HTERT RPE-1 (cell line): ENCODE results near the gene LIN37.
"Not testable (repeated sequence)": the region's sequence is repeated elsewhere in the genome, so short reads cannot be mapped to it uniquely, and the experiment has no call there.

Experiments
- in situ Hi-C: fragments of 300-500 bp; cut with MboI; formaldehyde crosslinking; loops from 4 replicates; pipeline ENCODE4 v1.14.3; 2020; ENCODE audit warnings: low sequenced_read_pairs

LIN37 gene

GRCh38 chr19:35772362-35772761 lies 24.0 kb downstream of the LIN37 start:
- in situ Hi-C loops: not testable (repeated sequence)

GRCh38 chr19:35773020-35773806 lies 24.8 kb downstream of the LIN37 start:
- in situ Hi-C loops: no loop called here

GRCh38 chr19:35774274-35775045 lies 26.1 kb downstream of the LIN37 start:
- in situ Hi-C loops: no loop called here

- in situ Hi-C loops: no loop called here
Observed at GRCh38 chr19:35775046-35775297, 26.6 kb downstream of the LIN37 start.

DNA sequence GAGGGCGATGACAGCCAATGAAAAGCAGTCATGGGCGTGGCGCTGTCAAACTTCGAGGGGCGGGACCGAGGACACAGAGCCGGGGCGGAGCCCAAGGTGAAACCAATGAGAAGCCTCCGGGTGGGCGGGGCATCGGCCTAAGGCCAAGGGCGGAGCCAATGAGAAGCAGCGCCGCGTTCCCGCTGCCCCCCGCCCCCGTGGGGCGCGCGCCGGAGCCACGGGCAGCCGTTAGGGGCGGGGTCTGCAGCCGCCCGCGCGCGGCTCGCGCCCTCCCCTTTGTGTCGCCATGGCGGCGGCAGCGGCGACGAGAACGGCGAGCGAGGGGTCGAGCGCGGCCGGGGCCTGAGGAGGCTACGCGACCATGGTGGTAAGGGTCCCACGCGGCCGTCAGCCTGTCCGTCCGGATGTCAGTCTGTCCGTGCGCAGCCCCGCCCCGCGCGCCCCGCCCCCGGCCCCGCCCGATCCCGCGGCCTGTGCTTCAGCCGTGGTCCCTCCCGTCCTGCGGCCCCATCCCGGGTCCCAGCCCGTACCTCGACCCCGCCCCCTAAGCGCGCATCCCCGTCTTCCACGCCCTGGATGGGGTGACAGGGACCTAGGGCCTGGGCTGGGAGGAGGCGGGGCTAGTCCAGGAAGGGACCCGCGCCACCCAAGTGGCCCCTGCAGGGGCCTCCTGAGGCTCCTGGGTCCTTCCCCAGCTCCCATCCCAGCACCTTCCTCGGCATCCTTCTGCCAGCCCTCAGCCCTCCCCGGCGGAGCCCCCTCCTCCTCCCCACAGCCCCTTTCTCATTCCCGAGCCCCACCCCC lies 27.1 kb downstream of the LIN37 start, which contains the start of gene ARHGAP33:
TSS of gene ARHGAP33 (plus strand) at position 267 of the 804 bp plus-strand sequence. CDS start at position 362, 95 bp downstream.
- in situ Hi-C loops: no loop called here

GRCh38 chr19:35776102-35776788 lies 27.9 kb downstream of the LIN37 start:
- in situ Hi-C loops: no loop called here

GRCh38 chr19:35777086-35777841 lies 28.9 kb downstream of the LIN37 start:
- in situ Hi-C loops: no loop called here

GRCh38 chr19:35777961-35778360 lies 29.6 kb downstream of the LIN37 start:
- in situ Hi-C loops: no loop called here

GRCh38 chr19:35779033-35779432 lies 30.7 kb downstream of the LIN37 start:
- in situ Hi-C loops: no loop called here

- in situ Hi-C loops: no loop called here
Observed at GRCh38 chr19:35780058-35780457, 31.7 kb downstream of the LIN37 start.

DNA sequence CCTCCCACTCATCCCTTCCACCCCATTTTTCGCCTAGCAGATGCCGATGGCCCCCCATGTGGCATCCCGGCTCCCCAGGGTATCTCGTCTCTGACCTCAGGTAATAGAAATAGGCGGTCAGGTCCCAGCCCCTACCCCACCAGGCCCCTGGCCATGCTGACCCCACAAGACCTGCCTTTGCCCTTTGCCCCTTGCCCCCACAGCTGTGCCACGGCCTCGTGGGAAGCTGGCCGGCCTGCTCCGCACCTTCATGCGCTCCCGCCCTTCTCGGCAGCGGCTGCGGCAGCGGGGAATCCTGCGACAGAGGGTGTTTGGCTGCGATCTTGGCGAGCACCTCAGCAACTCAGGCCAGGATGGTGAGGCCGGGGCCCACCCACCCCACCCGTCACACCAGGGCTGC lies 32.3 kb downstream of the LIN37 start:
- in situ Hi-C loops: no loop called here

DNA sequence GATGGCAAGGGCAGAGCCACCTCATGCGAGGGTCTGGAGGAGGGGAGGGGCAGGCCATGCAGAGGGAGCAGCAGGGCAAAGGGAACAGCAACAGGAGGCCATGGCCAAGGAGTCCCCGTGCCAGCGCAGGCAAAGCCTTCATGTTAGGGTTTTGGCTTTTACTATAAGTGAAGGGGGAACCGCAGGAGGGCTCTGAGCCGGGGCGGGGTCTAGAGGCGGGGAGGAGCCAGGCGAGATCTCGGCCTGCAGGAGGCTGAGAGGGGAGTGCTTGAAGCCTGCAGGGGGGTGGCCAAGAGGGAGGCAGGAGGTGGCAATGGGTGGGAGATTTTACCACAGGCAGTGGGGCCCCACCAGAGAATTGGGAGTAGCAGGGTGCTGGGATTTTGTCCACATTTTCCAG lies 33.3 kb downstream of the LIN37 start:
- in situ Hi-C loops: no loop called here

DNA sequence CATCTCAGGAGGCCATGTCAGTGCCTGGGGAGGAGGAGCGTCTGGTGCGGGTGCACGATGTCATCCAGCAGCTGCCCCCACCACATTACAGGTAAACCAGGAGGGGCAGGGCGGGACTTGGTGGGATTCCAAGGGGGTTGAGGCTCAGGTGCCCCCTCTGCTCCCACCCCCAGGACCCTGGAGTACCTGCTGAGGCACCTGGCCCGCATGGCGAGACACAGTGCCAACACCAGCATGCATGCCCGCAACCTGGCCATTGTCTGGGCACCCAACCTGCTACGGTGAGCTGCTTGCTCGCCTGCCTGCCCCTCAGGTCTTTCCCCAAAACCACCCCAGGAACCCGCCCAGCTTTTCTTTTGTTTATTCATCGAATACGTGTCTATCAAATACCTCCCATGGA lies 34.2 kb downstream of the LIN37 start:
- in situ Hi-C loops: no loop called here

GRCh38 chr19:35783469-35784434 lies 35.4 kb downstream of the LIN37 start:
- in situ Hi-C loops: no loop called here

DNA sequence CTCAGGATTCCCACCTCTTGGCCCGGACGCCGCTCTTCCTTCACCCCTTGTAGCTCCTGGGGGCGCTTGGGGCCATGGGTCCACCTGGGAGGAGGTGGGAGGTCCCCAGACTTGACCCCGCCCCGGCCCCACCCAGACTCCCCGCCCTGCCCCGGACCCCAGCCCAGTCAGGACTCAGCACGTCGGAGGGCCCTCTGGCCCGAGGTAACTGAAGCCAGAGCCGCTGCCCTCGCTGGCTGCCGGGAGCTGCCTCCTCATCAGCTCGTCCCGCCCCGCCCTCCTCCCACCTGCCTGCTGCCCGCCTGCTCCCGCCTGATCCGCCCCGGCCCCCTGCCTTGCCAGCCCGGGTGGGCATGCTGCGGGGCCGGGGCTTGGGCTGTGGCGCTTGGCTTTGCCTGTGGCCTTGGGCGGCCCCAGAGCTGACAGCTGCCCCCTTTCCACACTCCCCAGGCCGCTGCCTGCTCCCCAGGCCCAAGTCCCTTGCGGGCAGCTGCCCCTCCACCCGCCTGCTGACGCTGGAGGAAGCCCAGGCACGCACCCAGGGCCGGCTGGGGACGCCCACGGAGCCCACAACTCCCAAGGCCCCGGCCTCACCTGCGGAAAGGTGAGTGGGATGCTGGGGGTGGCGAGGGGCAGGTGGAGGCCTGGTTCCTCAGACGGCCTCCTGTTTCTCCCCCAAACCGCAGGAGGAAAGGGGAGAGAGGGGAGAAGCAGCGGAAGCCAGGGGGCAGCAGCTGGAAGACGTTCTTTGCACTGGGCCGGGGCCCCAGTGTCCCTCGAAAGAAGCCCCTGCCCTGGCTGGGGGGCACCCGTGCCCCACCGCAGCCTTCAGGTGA lies 36.3 kb downstream of the LIN37 start:
- in situ Hi-C loops: no loop called here

DNA sequence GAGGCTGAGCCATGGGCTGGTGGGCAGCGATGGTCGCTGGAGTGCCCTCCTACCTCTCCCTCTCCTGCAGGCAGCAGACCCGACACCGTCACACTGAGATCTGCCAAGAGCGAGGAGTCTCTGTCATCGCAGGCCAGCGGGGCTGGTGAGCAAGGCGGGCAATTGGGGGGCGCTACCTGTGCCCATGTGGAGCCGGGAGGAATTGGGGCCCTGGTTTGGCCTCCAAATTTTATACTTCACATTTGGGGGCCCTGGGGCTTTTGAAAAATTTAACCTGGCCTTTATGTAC lies 36.9 kb downstream of the LIN37 start:
- in situ Hi-C loops: no loop called here

DNA sequence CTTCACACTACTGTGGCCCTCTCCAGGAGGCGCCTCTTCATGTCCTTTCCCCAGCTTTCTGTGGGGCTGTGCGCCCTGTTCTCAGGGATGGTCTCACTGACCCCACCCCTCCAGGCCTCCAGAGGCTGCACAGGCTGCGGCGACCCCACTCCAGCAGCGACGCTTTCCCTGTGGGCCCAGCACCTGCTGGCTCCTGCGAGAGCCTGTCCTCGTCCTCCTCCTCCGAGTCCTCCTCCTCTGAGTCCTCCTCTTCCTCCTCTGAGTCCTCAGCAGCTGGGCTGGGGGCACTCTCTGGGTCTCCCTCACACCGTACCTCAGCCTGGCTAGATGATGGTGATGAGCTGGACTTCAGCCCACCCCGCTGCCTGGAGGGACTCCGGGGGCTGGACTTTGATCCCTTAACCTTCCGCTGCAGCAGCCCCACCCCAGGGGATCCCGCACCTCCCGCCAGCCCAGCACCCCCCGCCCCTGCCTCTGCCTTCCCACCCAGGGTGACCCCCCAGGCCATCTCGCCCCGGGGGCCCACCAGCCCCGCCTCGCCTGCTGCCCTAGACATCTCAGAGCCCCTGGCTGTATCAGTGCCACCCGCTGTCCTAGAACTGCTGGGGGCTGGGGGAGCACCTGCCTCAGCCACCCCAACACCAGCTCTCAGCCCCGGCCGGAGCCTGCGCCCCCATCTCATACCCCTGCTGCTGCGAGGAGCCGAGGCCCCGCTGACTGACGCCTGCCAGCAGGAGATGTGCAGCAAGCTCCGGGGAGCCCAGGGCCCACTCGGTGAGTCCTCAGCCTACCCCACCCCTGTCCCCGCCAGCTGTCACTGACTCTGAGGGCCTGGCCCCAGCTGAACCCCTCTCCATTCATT lies 38.2 kb downstream of the LIN37 start:
- in situ Hi-C loops: no loop called here
